ENCODE measurements around the gene PSMC4.

- TF ChIP-seq CTCF (conservative IDR thresholded peaks at IDR 0.05 in 1 of 2, IDR thresholded peaks at IDR 0.05 in 1 of 2; ENCODE audit: extremely low read depth in 1 of 2, insufficient read depth in 1 of 2, low read depth in 1 of 2, low read length in 2 of 2) (no peak), EZH2 (IDR thresholded peaks at IDR 0.05; ENCODE audit: borderline replicate concordance, low read length) (no peak)
These were observed 15.7 kb downstream of the PSMC4 start for GRCh38 chr19:39986643-39987042.

Data from mammary epithelial cell (primary cell).